H9 (cell line): ENCODE data around the gene PKNOX2. TPM values are rescaled to one million over a fixed set of nuclear protein-coding genes. Genes with fewer than 3 reads are reported as not detected.

Source experiments
- DNase-seq: peaks from one replicate; pipeline ENCODE4 v3.0.0-alpha.2; 2017
- H2AFZ ChIP-seq: one replicate; pipeline ENCODE4 v1.6.1; 2013; ENCODE audit warnings: mild to moderate bottlenecking, low read length, control low read depth, moderate library complexity
- H2AK5ac ChIP-seq: 2 replicates; pipeline ENCODE4 v1.6.1; 2013; ENCODE audit warnings: low read length, control low read depth, mixed read lengths; ENCODE audit not compliant: insufficient read length
- H2BK120ac ChIP-seq: one replicate; pipeline ENCODE4 v1.6.1; 2013; ENCODE audit warnings: low read depth, mild to moderate bottlenecking, low read length, control low read depth, inconsistent platforms; ENCODE audit not compliant: poor library complexity, severe bottlenecking
- H2BK12ac ChIP-seq: 2 replicates; pipeline ENCODE4 v1.6.1; 2013; ENCODE audit warnings: low read length, control low read depth, mixed read lengths, low read depth; ENCODE audit not compliant: insufficient read length
- H2BK15ac ChIP-seq: 2 replicates; pipeline ENCODE4 v1.6.1; 2013; ENCODE audit warnings: low read depth, low read length, control low read depth
- H2BK20ac ChIP-seq: one replicate; pipeline ENCODE4 v1.6.1; 2013; ENCODE audit warnings: low read depth, mild to moderate bottlenecking, low read length, control low read depth, inconsistent platforms; ENCODE audit not compliant: poor library complexity, severe bottlenecking
- H2BK5ac ChIP-seq: 2 replicates; pipeline ENCODE4 v1.6.1; 2013; ENCODE audit warnings: low read length, control low read depth, mixed read lengths; ENCODE audit not compliant: insufficient read length
- H3K14ac ChIP-seq: 2 replicates; pipeline ENCODE4 v1.6.1; 2013; ENCODE audit warnings: low read length, control low read depth; ENCODE audit not compliant: insufficient read depth
- H3K18ac ChIP-seq: 2 replicates; pipeline ENCODE4 v1.6.1; 2013; ENCODE audit warnings: low read depth, mild to moderate bottlenecking, mixed read lengths, low read length, control low read depth; ENCODE audit not compliant: insufficient read length
- H3K23ac ChIP-seq: 2 replicates; pipeline ENCODE4 v1.6.1; 2013; ENCODE audit warnings: low read length, control low read depth, mixed read lengths, low read depth; ENCODE audit not compliant: insufficient read length
- H3K23me2 ChIP-seq: 2 replicates; pipeline ENCODE4 v1.6.1; 2013; ENCODE audit warnings: low read depth, mild to moderate bottlenecking, mixed read lengths, low read length, control low read depth; ENCODE audit not compliant: insufficient read length, poor library complexity, severe bottlenecking
- H3K27ac ChIP-seq: 2 replicates; pipeline ENCODE4 v1.5.1; 2013; ENCODE audit warnings: low read length, control low read depth, mixed read lengths, low read depth; ENCODE audit not compliant: insufficient read length
- H3K27me3 ChIP-seq: 2 replicates; pipeline ENCODE4 v1.6.1; 2013; ENCODE audit warnings: low read length, control low read depth, inconsistent platforms; ENCODE audit not compliant: insufficient read depth
- H3K4ac ChIP-seq: 2 replicates; pipeline ENCODE4 v1.6.1; 2013; ENCODE audit warnings: low read depth, mild to moderate bottlenecking, control low read depth, inconsistent platforms, low read length, moderate library complexity
- H3K4me1 ChIP-seq: 2 replicates; pipeline ENCODE4 v1.6.1; 2013; ENCODE audit warnings: low read length, control low read depth, inconsistent platforms; ENCODE audit not compliant: insufficient read depth
- H3K4me2 ChIP-seq: 2 replicates; pipeline ENCODE4 v1.6.1; 2013; ENCODE audit warnings: low read length, control low read depth, mixed read lengths; ENCODE audit not compliant: insufficient read length, insufficient read depth
- H3K56ac ChIP-seq: 2 replicates; pipeline ENCODE4 v1.6.1; 2013; ENCODE audit warnings: low read depth, mild to moderate bottlenecking, mixed read lengths, low read length, control low read depth; ENCODE audit not compliant: insufficient read length
- H3K79me1 ChIP-seq: 2 replicates; pipeline ENCODE4 v1.6.1; 2013; ENCODE audit warnings: low read depth, mild to moderate bottlenecking, moderate library complexity, low read length, control low read depth, inconsistent platforms; ENCODE audit not compliant: insufficient read depth, poor library complexity, severe bottlenecking
- H3K79me2 ChIP-seq: 2 replicates; pipeline ENCODE4 v1.6.1; 2013; ENCODE audit warnings: low read length, control low read depth, inconsistent platforms; ENCODE audit not compliant: insufficient read depth
- H3K9ac ChIP-seq: 2 replicates; pipeline ENCODE4 v1.6.1; 2013; ENCODE audit warnings: low read length, control low read depth, mixed read lengths; ENCODE audit not compliant: insufficient read length; ENCODE audit errors: extremely low read depth
- H3K9me3 ChIP-seq: one replicate; pipeline ENCODE4 v1.6.1; 2013; ENCODE audit warnings: low read depth, low read length, inconsistent platforms; ENCODE audit not compliant: control insufficient read depth
- H3T11ph ChIP-seq: one replicate; pipeline ENCODE4 v1.6.1; 2013; ENCODE audit warnings: mild to moderate bottlenecking, low read length, control low read depth, inconsistent platforms
- H4K20me1 ChIP-seq: one replicate; pipeline ENCODE4 v1.6.1; 2013; ENCODE audit not compliant: control insufficient read depth, insufficient read length, insufficient read depth
- H4K5ac ChIP-seq: 2 replicates; pipeline ENCODE4 v1.6.1; 2013; ENCODE audit warnings: low read depth, mild to moderate bottlenecking, mixed read lengths, low read length, control low read depth; ENCODE audit not compliant: insufficient read length
- H4K8ac ChIP-seq: replicated peaks from 2 replicates; pipeline ENCODE4 v1.6.1; 2013; ENCODE audit warnings: low read length, control low read depth, mixed read lengths, low read depth; ENCODE audit not compliant: insufficient read length
- H4K91ac ChIP-seq: 2 replicates; pipeline ENCODE4 v1.6.1; 2013; ENCODE audit warnings: low read depth, mild to moderate bottlenecking, moderate library complexity, mixed read lengths, low read length, control low read depth; ENCODE audit not compliant: insufficient read length
- H3K27ac Mint-ChIP-seq, 3 experiments: 2 replicates in 2 of 3; 3 replicates in 1 of 3; pipeline ENCODE4 v1.8.0; 2020 to 2021; ENCODE audit warnings: mixed read lengths in 3 of 3, mild to moderate bottlenecking in 1 of 3, moderate library complexity in 1 of 3
- H3K27me3 Mint-ChIP-seq: 2 replicates; pipeline ENCODE4 v1.8.0; 2021; ENCODE audit warnings: low read depth, mild to moderate bottlenecking, moderate library complexity, mixed read lengths
- H3K36me3 Mint-ChIP-seq, 3 experiments: 2 replicates in 2 of 3; 3 replicates in 1 of 3; pipeline ENCODE4 v1.8.0; 2020 to 2021; ENCODE audit warnings: low read depth in 3 of 3, mixed read lengths in 3 of 3; ENCODE audit not compliant: insufficient read depth in 1 of 3
- H3K4me1 Mint-ChIP-seq, 2 experiments: 2 replicates each; pipeline ENCODE4 v1.8.0; 2020; ENCODE audit warnings: mixed read lengths in 2 of 2
- H3K4me3 Mint-ChIP-seq, 2 experiments: 2 replicates in 1 of 2; 3 replicates in 1 of 2; pipeline ENCODE4 v1.8.0; 2020 to 2021; ENCODE audit warnings: mild to moderate bottlenecking in 2 of 2, mixed read lengths in 2 of 2, moderate library complexity in 1 of 2
- H3K9me3 Mint-ChIP-seq, 2 experiments: 2 replicates in 1 of 2; 3 replicates in 1 of 2; pipeline ENCODE4 v1.8.0; 2020; ENCODE audit warnings: mild to moderate bottlenecking in 2 of 2, mixed read lengths in 2 of 2, moderate library complexity in 1 of 2
- CTCF ChIP-seq: fragments of 200-600 bp; sonication (generic); conservative IDR thresholded peaks from 3 replicates; pipeline ENCODE4 v1.8.0; 2021; ENCODE audit warnings: antibody characterized with exemption, mild to moderate bottlenecking
- WGBS: extraction: QIAGEN DNeasy Blood & Tissue Kit; methylation state at CpG from one replicate; pipeline ENCODE4 v1.1.7; 2013; ENCODE audit warnings: missing lambda C conversion rate, low lambda C conversion rate, mixed read lengths; ENCODE audit not compliant: insufficient read length; ENCODE audit errors: extremely low coverage; 5-methylcytosine and 5-hydroxymethylcytosine counted together
- total RNA-seq: library from RNA; stranded (reverse); gene quantifications from 2 replicates; pipeline ENCODE4 v1.2.1, GENCODE V29; 2021

Gene PKNOX2
- total RNA-seq, 1 experiment from 2014 or later: 1.3 TPM

- H3K18ac ChIP-seq: no peak overlapping the region
- H4K91ac ChIP-seq: no peak overlapping the region
- H3K14ac ChIP-seq: no peak overlapping the region
- H2AK5ac ChIP-seq: no peak overlapping the region
- H3K79me2 ChIP-seq: no peaks in the 10 kb centered on the region
- H2BK120ac ChIP-seq: no peak overlapping the region
- Mint-ChIP-seq H3K9me3 (no peaks in the 10 kb centered on the region), H3K27me3 (peaks cover 5% of the 10 kb centered on the region), H3K4me3 (no peak overlapping the region), H3K4me1 (peaks cover 28 to 48% of the 10 kb centered on the region in 2 experiments), H3K36me3 (no peaks in the 10 kb centered on the region), H3K27ac (no peak overlapping the region)
- no peaks in the 10 kb centered on the region for H3K9me3 ChIP-seq
- no peak overlapping the region for H3K4ac ChIP-seq
- peaks cover 2% of the 10 kb centered on the region for H4K20me1 ChIP-seq
- no peak overlapping the region for H2AFZ ChIP-seq
- no CpG with 5 or more reads among the region's 3 CpGs for WGBS
- no peak overlapping the region for H2BK12ac ChIP-seq
- TF ChIP-seq CTCF: no peak
- no peak for DNase-seq
- no peak overlapping the region for H3K56ac ChIP-seq
- H3K27me3 ChIP-seq: no peaks in the 10 kb centered on the region; the same call in 1 of the 2 replicates
- no peak overlapping the region for H4K8ac ChIP-seq
- H4K5ac ChIP-seq: no peak overlapping the region
- no peak overlapping the region for H2BK20ac ChIP-seq
- H2BK15ac ChIP-seq: no peak overlapping the region
- no peak overlapping the region for H3K4me2 ChIP-seq
- no peak overlapping the region for H2BK5ac ChIP-seq
- no peaks in the 10 kb centered on the region for H3K23me2 ChIP-seq
- H3K4me1 ChIP-seq: peaks cover 2% of the 10 kb centered on the region; the same call in 1 of the 2 replicates
- no peak overlapping the region for H3K9ac ChIP-seq
- no peak overlapping the region for H3K23ac ChIP-seq
- H3K27ac ChIP-seq: no peak overlapping the region
- no peaks in the 10 kb centered on the region for H3K79me1 ChIP-seq
- no peak overlapping the region for H3T11ph ChIP-seq
These were observed 105.6 kb downstream of the PKNOX2 start for GRCh38 chr11:125270106-125270505.
